HepG2 (cell line): ENCODE results near the gene RABGEF1. TPM values are rescaled to one million over a fixed set of nuclear protein-coding genes. Genes with fewer than 3 reads are reported as not detected.

Source experiments
- FOXK1 ChIP-seq: sonication (generic); formaldehyde crosslinking; IDR thresholded peaks from 2 replicates; pipeline ENCODE4 v1.4.0; 2020; ENCODE audit warnings: low read depth, missing genetic modification reagents, borderline replicate concordance
- FOXM1 ChIP-seq: sonication (generic); formaldehyde crosslinking; IDR thresholded peaks from 2 replicates; pipeline ENCODE4 v1.5.0; 2020; ENCODE audit warnings: missing genetic modification reagents
- HNRNPL ChIP-seq: fragments of 200-400 bp; formaldehyde crosslinking; IDR thresholded peaks from 2 replicates; pipeline ENCODE4 v1.6.1; 2017; ENCODE audit warnings: mild to moderate bottlenecking, low read depth, low read length
- KAT7 ChIP-seq: IDR thresholded peaks from 2 replicates; pipeline ENCODE4 v1.6.1; 2018; ENCODE audit warnings: borderline replicate concordance, missing compliant biosample characterization
- NFE2 ChIP-seq: sonication (generic); formaldehyde crosslinking; IDR thresholded peaks from 2 replicates; pipeline ENCODE4 v1.4.0; 2020; ENCODE audit warnings: missing genetic modification reagents
- POGZ ChIP-seq: sonication (generic); formaldehyde crosslinking; IDR thresholded peaks from 2 replicates; pipeline ENCODE4 v1.4.0; 2020; ENCODE audit warnings: mild to moderate bottlenecking, missing genetic modification reagents
- SMAD3 ChIP-seq: sonication (generic); formaldehyde crosslinking; IDR thresholded peaks from 2 replicates; pipeline ENCODE4 v1.4.0; 2020; ENCODE audit warnings: missing genetic modification reagents
- SMARCE1 ChIP-seq: fragments of 450-650 bp; IDR thresholded peaks from 2 replicates; pipeline ENCODE4 v1.6.1; 2017; ENCODE audit warnings: borderline replicate concordance
- SP1 ChIP-seq, 2 experiments: fragments of 450-650 bp in 1 of 2; sonication (generic) in 1 of 2; formaldehyde crosslinking in 1 of 2; IDR thresholded peaks; 2 replicates each; pipeline versions ENCODE4 v1.4.0 to v1.6.1; 2016 to 2020; ENCODE audit warnings: missing genetic modification reagents in 1 of 2
- STAT5B ChIP-seq: sonication (generic); formaldehyde crosslinking; IDR thresholded peaks from 2 replicates; pipeline ENCODE4 v1.4.0; 2020; ENCODE audit warnings: missing genetic modification reagents
- ZBTB38 ChIP-seq: sonication (generic); formaldehyde crosslinking; IDR thresholded peaks from 2 replicates; pipeline ENCODE4 v1.5.1; 2020; ENCODE audit warnings: mild to moderate bottlenecking, missing genetic modification reagents
- ZFX ChIP-seq: sonication (generic); formaldehyde crosslinking; IDR thresholded peaks from 2 replicates; pipeline ENCODE4 v1.4.0; 2020; ENCODE audit warnings: mild to moderate bottlenecking, low read depth, missing genetic modification reagents, moderate library complexity
- ZNF331 ChIP-seq: sonication (generic); formaldehyde crosslinking; IDR thresholded peaks from 2 replicates; pipeline ENCODE4 v1.4.0; 2020; ENCODE audit warnings: missing genetic modification reagents
- ZNF34 ChIP-seq: sonication (generic); formaldehyde crosslinking; IDR thresholded peaks from 2 replicates; pipeline ENCODE4 v1.4.0; 2020; ENCODE audit warnings: mild to moderate bottlenecking, missing genetic modification reagents, borderline replicate concordance
- ZNF546 ChIP-seq: sonication (generic); formaldehyde crosslinking; conservative IDR thresholded peaks from 2 replicates; pipeline ENCODE4 v1.8.1; 2023; ENCODE audit warnings: mild to moderate bottlenecking, missing genetic modification reagents
- ZNF567 ChIP-seq: sonication (generic); formaldehyde crosslinking; IDR thresholded peaks from 2 replicates; pipeline ENCODE4 v1.8.1; 2023; ENCODE audit warnings: mild to moderate bottlenecking, missing genetic modification reagents, borderline replicate concordance
- ZNF704 ChIP-seq: sonication (generic); formaldehyde crosslinking; IDR thresholded peaks from 2 replicates; pipeline ENCODE4 v1.8.1; 2023; ENCODE audit warnings: mild to moderate bottlenecking, inconsistent platforms, moderate library complexity, missing genetic modification reagents, borderline replicate concordance
- ZNF784 ChIP-seq: sonication (generic); formaldehyde crosslinking; IDR thresholded peaks from 2 replicates; pipeline ENCODE4 v1.5.1; 2020; ENCODE audit warnings: missing genetic modification reagents, mild to moderate bottlenecking, borderline replicate concordance
- ZNF83 ChIP-seq: sonication (generic); formaldehyde crosslinking; IDR thresholded peaks from 2 replicates; pipeline ENCODE4 v1.4.0; 2020; ENCODE audit warnings: missing genetic modification reagents, mild to moderate bottlenecking, borderline replicate concordance
- ZSCAN25 ChIP-seq: sonication (generic); formaldehyde crosslinking; IDR thresholded peaks from 2 replicates; pipeline ENCODE4 v1.8.0; 2022; ENCODE audit warnings: mild to moderate bottlenecking, missing genetic modification reagents
- ZZZ3 ChIP-seq: sonication (generic); formaldehyde crosslinking; IDR thresholded peaks from 2 replicates; pipeline ENCODE4 v1.4.0; 2020; ENCODE audit warnings: missing genetic modification reagents, mild to moderate bottlenecking, borderline replicate concordance
- polyA plus RNA-seq, 8 experiments: library from polyadenylated mRNA; depleted of rRNA in 3 of 8; stranded (reverse) in 7 of 8; unstranded in 1 of 8; fragments of >200 nt; fragmentation: Illumina TruSeq in 4 of 8; extraction: Trizol in 4 of 8; gene quantifications; 2 replicates each; pipeline versions ENCODE4 v1.2.1 to v1.2.3, GENCODE V29; 2011 to 2016; ENCODE audit warnings: low read depth in 4 of 8, missing spikeins in 1 of 8, mixed read lengths in 1 of 8; ENCODE audit not compliant: insufficient read depth in 1 of 8
- total RNA-seq, 5 experiments: library from RNA; depleted of rRNA; stranded (reverse); fragments of >200 nt; fragmentation: Illumina TruSeq; extraction: Trizol; gene quantifications; 2 replicates each; pipeline ENCODE4 v1.2.3, GENCODE V29; 2016; ENCODE audit warnings: low read depth in 1 of 5
- TF ChIP-seq, protein P1 (sequence below): sonication (generic); formaldehyde crosslinking; IDR thresholded peaks from 2 replicates; pipeline ENCODE4 v1.5.0; 2020; ENCODE audit warnings: missing genetic modification reagents, mild to moderate bottlenecking, borderline replicate concordance
- TF ChIP-seq, protein P2 (sequence below): sonication (generic); formaldehyde crosslinking; IDR thresholded peaks from 2 replicates; pipeline ENCODE4 v1.4.0; 2020; ENCODE audit warnings: missing genetic modification reagents

RABGEF1 gene
- total and polyA plus RNA-seq, 2 of the 13 experiments (the other 11 are each of a cell fraction or from before 2014, with no cell fraction given), result 22.7 to 35.3 TPM

DNA sequence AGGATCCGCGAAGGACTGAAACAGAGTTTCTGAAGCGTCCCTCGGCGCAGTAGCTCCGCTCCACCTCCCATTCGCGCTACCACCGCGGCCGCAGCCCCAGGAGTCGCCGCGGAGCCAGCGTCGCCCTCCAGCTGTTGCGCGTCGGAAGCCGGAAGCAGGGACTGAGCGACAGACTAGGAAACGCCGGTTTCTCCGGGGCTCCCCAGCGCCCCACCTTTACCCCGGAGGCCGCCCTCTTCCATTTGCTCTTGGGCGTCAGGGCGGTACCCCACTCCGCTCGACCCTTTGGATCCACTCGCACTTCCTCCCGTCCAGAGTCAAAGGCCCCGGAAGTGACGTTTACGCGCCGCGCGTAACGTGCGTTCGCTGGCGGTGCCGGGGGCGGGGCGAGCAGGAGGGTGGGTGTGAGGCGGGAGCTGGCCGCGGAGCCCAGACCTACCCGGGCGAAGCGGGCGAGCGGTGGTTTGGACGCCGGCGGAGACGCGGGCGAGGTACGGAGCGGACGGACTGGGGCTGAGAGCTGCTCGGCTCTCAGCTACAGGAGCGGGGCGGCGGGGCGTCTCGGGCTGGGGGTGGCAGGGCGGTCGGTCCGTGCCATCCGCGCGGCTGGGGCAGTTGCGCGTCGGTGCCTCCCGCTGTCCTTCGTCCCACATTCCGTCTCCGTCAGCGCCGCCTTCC lies at the start of gene RABGEF1 (continued):
- peak; percentile 52; the same call in 1 of the 2 replicates for TF ChIP-seq ZNF784
- no peak for TF ChIP-seq SP1 (IDR thresholded peaks at IDR 0.05)
- TF ChIP-seq SP1 (CRISPR knock-in tag; IDR thresholded peaks at IDR 0.05), result peak; percentile 77
- no peak for TF ChIP-seq SMARCE1
- TF ChIP-seq ZNF546 (CRISPR knock-in tag), result 0 out of 2 replicates have a peak, but pooled peaks have one; percentile 90
- TF ChIP-seq ZNF34, result no peak
- TF ChIP-seq ZBTB38, result peak; percentile 82; the same call in 1 of the 2 replicates
- TF ChIP-seq, protein P1, sequence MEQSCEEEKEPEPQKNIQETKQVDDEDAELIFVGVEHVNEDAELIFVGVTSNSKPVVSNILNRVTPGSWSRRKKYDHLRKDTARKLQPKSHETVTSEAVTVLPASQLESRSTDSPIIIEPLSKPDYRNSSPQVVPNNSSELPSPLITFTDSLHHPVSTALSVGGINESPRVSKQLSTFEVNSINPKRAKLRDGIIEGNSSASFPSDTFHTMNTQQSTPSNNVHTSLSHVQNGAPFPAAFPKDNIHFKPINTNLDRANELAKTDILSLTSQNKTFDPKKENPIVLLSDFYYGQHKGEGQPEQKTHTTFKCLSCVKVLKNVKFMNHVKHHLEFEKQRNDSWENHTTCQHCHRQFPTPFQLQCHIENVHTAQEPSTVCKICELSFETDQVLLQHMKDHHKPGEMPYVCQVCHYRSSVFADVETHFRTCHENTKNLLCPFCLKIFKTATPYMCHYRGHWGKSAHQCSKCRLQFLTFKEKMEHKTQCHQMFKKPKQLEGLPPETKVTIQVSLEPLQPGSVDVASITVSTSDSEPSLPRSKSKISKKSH (CRISPR knock-in tag), result peak; percentile 30; the same call in 1 of the 2 replicates
- peak; percentile 36; the same call in 1 of the 2 replicates for TF ChIP-seq ZNF331
- TF ChIP-seq FOXM1 (CRISPR knock-in tag), result 0 out of 2 replicates have a peak, but pooled peaks have one; percentile 24
- TF ChIP-seq KAT7, result peak; percentile 70; the same call in 1 of the 2 replicates
- no peak for TF ChIP-seq ZNF567 (CRISPR knock-in tag)
- TF ChIP-seq POGZ (CRISPR knock-in tag), result peak; percentile 46; the same call in 1 of the 2 replicates
- peak; percentile 25; the same call in 1 of the 2 replicates for TF ChIP-seq ZSCAN25 (CRISPR knock-in tag)
- TF ChIP-seq ZZZ3, result no peak; the same call in 1 of the 2 replicates
- TF ChIP-seq, protein P2, sequence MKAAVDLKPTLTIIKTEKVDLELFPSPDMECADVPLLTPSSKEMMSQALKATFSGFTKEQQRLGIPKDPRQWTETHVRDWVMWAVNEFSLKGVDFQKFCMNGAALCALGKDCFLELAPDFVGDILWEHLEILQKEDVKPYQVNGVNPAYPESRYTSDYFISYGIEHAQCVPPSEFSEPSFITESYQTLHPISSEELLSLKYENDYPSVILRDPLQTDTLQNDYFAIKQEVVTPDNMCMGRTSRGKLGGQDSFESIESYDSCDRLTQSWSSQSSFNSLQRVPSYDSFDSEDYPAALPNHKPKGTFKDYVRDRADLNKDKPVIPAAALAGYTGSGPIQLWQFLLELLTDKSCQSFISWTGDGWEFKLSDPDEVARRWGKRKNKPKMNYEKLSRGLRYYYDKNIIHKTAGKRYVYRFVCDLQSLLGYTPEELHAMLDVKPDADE (CRISPR knock-in tag), result no peak
- no peak for TF ChIP-seq STAT5B (CRISPR knock-in tag)
- peak; percentile 21; the same call in 1 of the 2 replicates for TF ChIP-seq HNRNPL
- peak; percentile 72 for TF ChIP-seq ZFX
- no peak; the same call in 1 of the 2 replicates for TF ChIP-seq ZNF83 (CRISPR knock-in tag)
- no peak for TF ChIP-seq NFE2 (CRISPR knock-in tag)
- TF ChIP-seq FOXK1, result peak; percentile 36; the same call in 1 of the 2 replicates
- peak; percentile 47; the same call in 1 of the 2 replicates for TF ChIP-seq ZNF704 (CRISPR knock-in tag)
- peak; percentile 65; the same call in 1 of the 2 replicates for TF ChIP-seq SMAD3 (CRISPR knock-in tag)
